K562 (cell line): ENCODE data around the gene MGST1. TPM values are rescaled to one million over a fixed set of nuclear protein-coding genes. Genes with fewer than 3 reads are reported as not detected.

Experiments
- ATAC-seq: fragments of 200-7000 bp; cut with Tn5 transposase; 3 replicates; pipeline ENCODE4 v1.9.1; 2020; ENCODE audit warnings: moderate library complexity
- BruUV-seq: library from RNA; stranded (reverse); fragments of 400-500 nt; replicated peaks from 2 replicates; lab custom pipeline; 2021; lab: Mats Ljungman, UMichigan
- CTCF ChIA-PET: fragments of 300-600 bp; formaldehyde crosslinking; extraction: SDS; loops from one replicate; lab custom pipeline; 2021; ENCODE audit warnings: low intra/inter-chr PET ratio; lab: Yijun Ruan, JAX
- POLR2A ChIA-PET: fragments of 300-600, 350-650 bp; sonication (Branson Sonifier 250); formaldehyde crosslinking; extraction: SDS; loops from one replicate; lab custom pipeline; 2021; ENCODE audit warnings: antibody characterized with exemption, inconsistent platforms; lab: Yijun Ruan, JAX
- DNase-seq, 4 experiments: peaks; one replicate each; pipeline versions ENCODE4 v3.0.0 to v3.0.0-alpha.2; 2011 to 2018; ENCODE audit warnings: low spot score in 3 of 4, mixed read lengths in 3 of 4; ENCODE audit errors: extremely low read depth in 1 of 4
- FAIRE-seq: peaks from 2 replicates; lab custom pipeline; 2011; peaks lifted over from hg19 to GRCh38; lab: Jason Lieb, UNC
- H2AFZ ChIP-seq: 2 replicates; pipeline ENCODE4 v1.6.0; 2011; ENCODE audit warnings: low read depth, low read length, control low read depth, inconsistent platforms
- H3K27ac ChIP-seq: fragments of 200-600 bp; 3 replicates; pipeline ENCODE4 v1.8.0; 2011; ENCODE audit warnings: low read depth, mild to moderate bottlenecking, control low read depth, inconsistent platforms, low read length, moderate library complexity, mixed read lengths; ENCODE audit errors: extremely low read depth
- H3K27me3 ChIP-seq, 2 experiments: fragments of 300-600 bp in 1 of 2; 2 replicates in 1 of 2; 3 replicates in 1 of 2; pipeline versions ENCODE4 v1.6.0 to v1.8.0; 2011; ENCODE audit warnings: inconsistent platforms in 2 of 2, low read length in 2 of 2, mild to moderate bottlenecking in 1 of 2, mixed read lengths in 1 of 2, moderate library complexity in 1 of 2; ENCODE audit not compliant: control insufficient read depth in 2 of 2, insufficient read depth in 2 of 2
- H3K36me3 ChIP-seq: fragments of 300-600 bp; 3 replicates; pipeline ENCODE4 v1.8.0; 2011; ENCODE audit warnings: mild to moderate bottlenecking, low read length, inconsistent platforms; ENCODE audit not compliant: control insufficient read depth, insufficient read depth
- H3K4me1 ChIP-seq, 2 experiments: fragments of 200-600 bp in 1 of 2; replicated peaks in 1 of 2; 2 replicates in 1 of 2; 3 replicates in 1 of 2; pipeline versions ENCODE4 v1.5.1 to v1.8.0; 2011; ENCODE audit warnings: inconsistent platforms in 2 of 2, low read length in 2 of 2, mild to moderate bottlenecking in 1 of 2, mixed read lengths in 1 of 2, moderate library complexity in 1 of 2; ENCODE audit not compliant: control insufficient read depth in 2 of 2, insufficient read depth in 2 of 2
- H3K4me2 ChIP-seq: 2 replicates; pipeline ENCODE4 v1.6.1; 2011; ENCODE audit warnings: low read length, control low read depth, inconsistent platforms, mixed read lengths; ENCODE audit not compliant: insufficient read depth
- H3K4me3 ChIP-seq: fragments of 200-600 bp; sonication (generic), shearing (Covaris generic); 2 replicates; pipeline ENCODE4 v1.5.1; 2016; ENCODE audit warnings: control low read depth, inconsistent platforms
- H3K79me2 ChIP-seq: fragments of 200-600 bp; 3 replicates; pipeline ENCODE4 v1.8.0; 2011; ENCODE audit warnings: low read length, inconsistent platforms; ENCODE audit not compliant: control insufficient read depth, insufficient read depth
- H3K9ac ChIP-seq, 2 experiments: 2 replicates each; pipeline versions ENCODE4 v1.6.0 to v1.6.1; 2011; ENCODE audit warnings: low read depth in 2 of 2, low read length in 2 of 2, control low read depth in 1 of 2, inconsistent platforms in 1 of 2, mild to moderate bottlenecking in 1 of 2, mixed read lengths in 1 of 2; ENCODE audit not compliant: insufficient read depth in 1 of 2
- H3K9me1 ChIP-seq: one replicate; pipeline ENCODE4 v1.6.0; 2011; ENCODE audit warnings: inconsistent platforms, mild to moderate bottlenecking, low read length, moderate library complexity; ENCODE audit not compliant: control insufficient read depth, insufficient read depth
- H3K9me3 ChIP-seq: replicated peaks from 2 replicates; pipeline ENCODE4 v1.5.1; 2011; ENCODE audit warnings: low read depth, low read length, inconsistent platforms; ENCODE audit not compliant: control insufficient read depth, insufficient read depth
- H4K20me1 ChIP-seq: replicated peaks from 2 replicates; pipeline ENCODE4 v1.6.1; 2011; ENCODE audit warnings: low read length, inconsistent platforms, mixed read lengths; ENCODE audit not compliant: control insufficient read depth, insufficient read depth
- CTCF ChIP-seq, 3 experiments: IDR thresholded peaks in 2 of 3; conservative IDR thresholded peaks in 1 of 3; 2 replicates each; pipeline ENCODE4 v1.5.1; 2011 to 2012; ENCODE audit warnings: low read length in 3 of 3, mild to moderate bottlenecking in 3 of 3, control low read depth in 2 of 3, improper control_type of control experiment in 1 of 3, inconsistent platforms in 1 of 3, low read depth in 1 of 3, mixed read lengths in 1 of 3, moderate library complexity in 1 of 3; ENCODE audit not compliant: insufficient read depth in 2 of 3
- E2F1 ChIP-seq: sonication (generic); formaldehyde crosslinking; IDR thresholded peaks from 2 replicates; pipeline ENCODE4 v1.8.1; 2023; ENCODE audit warnings: mild to moderate bottlenecking, missing genetic modification reagents, moderate library complexity
- EGR1 ChIP-seq: fragments of 450-650 bp; conservative IDR thresholded peaks from 2 replicates; pipeline ENCODE4 v1.6.1; 2017; ENCODE audit warnings: mild to moderate bottlenecking
- FUS ChIP-seq: fragments of 200-400 bp; formaldehyde crosslinking; optimal IDR thresholded peaks from 2 replicates; pipeline ENCODE3; 2017; ENCODE audit warnings: low read depth, low read length
- ILF3 ChIP-seq: fragments of 450-650 bp; IDR thresholded peaks from 2 replicates; pipeline ENCODE4 v1.6.1; 2018; ENCODE audit warnings: antibody characterized with exemption, mild to moderate bottlenecking, moderate library complexity, borderline replicate concordance
- RAD21 ChIP-seq, 2 experiments: fragments of 250-450 bp in 1 of 2; fragments of 450-650 bp in 1 of 2; sonication (Bioruptor Pico) in 1 of 2; formaldehyde crosslinking in 1 of 2; IDR thresholded peaks in 1 of 2; conservative IDR thresholded peaks in 1 of 2; 2 replicates each; pipeline versions ENCODE4 v1.4.0 to v1.8.0; 2020 to 2022; ENCODE audit warnings: mild to moderate bottlenecking in 2 of 2, moderate library complexity in 1 of 2
- YBX1 ChIP-seq: fragments of 450-650 bp; IDR thresholded peaks from 2 replicates; pipeline ENCODE4 v1.7.1; 2016; ENCODE audit warnings: mild to moderate bottlenecking
- WGBS: fragments of 100-300 bp; shearing (Covaris generic); methylation state at CpG from one replicate; pipeline ENCODE4 v1.1.6; 2016; ENCODE audit warnings: low coverage, mixed read lengths; ENCODE audit not compliant: insufficient coverage; ENCODE audit errors: missing lambda C conversion rate; 5-methylcytosine and 5-hydroxymethylcytosine counted together
- in situ Hi-C: fragments of 300-500 bp; cut with MboI; formaldehyde crosslinking; loops from 4 replicates; pipeline ENCODE4 v1.15.0; 2018; ENCODE audit warnings: inconsistent platforms, mixed read lengths
- intact Hi-C: fragments of 100-400 bp; cut with micrococcal nuclease; formaldehyde crosslinking; loops from 2 replicates; pipeline ENCODE4 v1.14.2; 2022
- polyA plus RNA-seq, 8 experiments: library from polyadenylated mRNA; depleted of rRNA in 4 of 8; stranded (reverse) in 5 of 8; unstranded in 3 of 8; fragments of >200 nt; fragmentation: Nextera tagmentation in 2 of 8; fragmentation: Illumina TruSeq in 1 of 8; extraction: Ambion mirVana in 2 of 8; extraction: Trizol in 1 of 8; gene quantifications; 2 replicates each; pipeline versions ENCODE4 v1.2.1 to v1.2.3, GENCODE V29; 2011 to 2014; ENCODE audit warnings: inconsistent platforms in 1 of 8, missing spikeins in 1 of 8
- total RNA-seq, 7 experiments: library from RNA; depleted of rRNA in 6 of 7; stranded (reverse); fragments of >200 nt in 6 of 7; fragmentation: Illumina TruSeq in 2 of 7; extraction: Trizol in 2 of 7; gene quantifications; 2 replicates each; pipeline versions ENCODE4 v1.2.1 to v1.2.3, GENCODE V29; 2011 to 2021; ENCODE audit warnings: low replicate concordance in 1 of 7

MGST1 gene
- total and polyA plus RNA-seq, 9 of the 15 experiments (the other 6 are each of a cell fraction or from before 2014, with no cell fraction given): 12.1 to 190 (median 73.3) TPM

- Histone ChIP-seq H3K4me3 (no peak overlapping the region), H3K27me3 (no peaks in the 10 kb centered on the region), H3K79me2 (no peaks in the 10 kb centered on the region), H2AFZ (no peak overlapping the region), H3K36me3 (no peaks in the 10 kb centered on the region), H3K4me2 (no peak overlapping the region), H3K4me1 (no peaks in the 10 kb centered on the region; a peak in 1 of 5 replicates), H3K9me3 (no peaks in the 10 kb centered on the region), H3K9ac (no peak overlapping the region), H4K20me1 (no peaks in the 10 kb centered on the region), H3K27ac (no peak overlapping the region), H3K9me1 (no peaks in the 10 kb centered on the region)
- TF ChIP-seq YBX1 (no peak), EGR1 (no peak), FUS (no peak), ILF3 (no peak)
- no TSS peak for BruUV-seq
- FAIRE-seq (no peak), ATAC-seq (no peak), DNase-seq (no peak)
- WGBS: 9% methylated on average over 5 of the region's 5 CpGs
- POLR2A ChIA-PET: no interaction called here
- in situ Hi-C loops (no loop called here), intact Hi-C loops (no loop called here)
- CTCF ChIA-PET: no interaction called here
These were observed 37.3 kb downstream of the MGST1 start for GRCh38 chr12:16384732-16385131.

GRCh38 chr12:16385782-16386646 lies 38.6 kb downstream of the MGST1 start:
- H3K36me3 ChIP-seq: no peaks in the 10 kb centered on the region

More at GRCh38 chr12:16385782-16386646, 38.6 kb downstream of the MGST1 start:
- in situ Hi-C loops (no loop called here), intact Hi-C loops (no loop called here)
- H3K27ac ChIP-seq: no peak overlapping the region
- no peaks in the 10 kb centered on the region; a peak in 1 of 5 replicates for H3K4me1 ChIP-seq
- POLR2A ChIA-PET: no interaction called here
- no peak overlapping the region for H3K4me2 ChIP-seq
- no peaks in the 10 kb centered on the region for H3K9me3 ChIP-seq
- WGBS: 4% methylated on average over 12 of the region's 13 CpGs
- H3K4me3 ChIP-seq: no peak overlapping the region
- BruUV-seq: no TSS peak
- H3K27me3 ChIP-seq: no peaks in the 10 kb centered on the region
- no peaks in the 10 kb centered on the region for H3K9me1 ChIP-seq
- no peaks in the 10 kb centered on the region for H3K79me2 ChIP-seq
- H4K20me1 ChIP-seq: no peaks in the 10 kb centered on the region
- no peak overlapping the region for H3K9ac ChIP-seq
- TF ChIP-seq RAD21 (CRISPR knock-in tag; conservative IDR thresholded peaks at IDR 0.05 in 1 of 2, IDR thresholded peaks at IDR 0.05 in 1 of 2) (peak in 1 of 2 experiments; percentile 32; a peak in 1 of 4 replicates), CTCF (IDR thresholded peaks at IDR 0.05 in 2 of 3, conservative IDR thresholded peaks at IDR 0.05 in 1 of 3; ENCODE audit: insufficient read depth in 2 of 3, low read depth in 1 of 3, low read length in 3 of 3) (peak in 1 of 3 experiments; percentile 18; a peak in 1 of 6 replicates), E2F1 (CRISPR knock-in tag) (no peak)
- TF ChIP-seq, all 486 proteins: peak for 2
- ATAC-seq: no peak
- CTCF ChIA-PET: no interaction called here
- H2AFZ ChIP-seq: no peak overlapping the region
- FAIRE-seq: no peak
- peak in 2 of 4 experiments; percentile 3 to 11 for DNase-seq
